Activated CD8-positive, alpha-beta T cell treated with anti-CD3 and anti-CD28 coated beads for 36 hours (primary cell): ENCODE measurements around the gene GNB5. TPM values are rescaled to one million over a fixed set of nuclear protein-coding genes. Genes with fewer than 3 reads are reported as not detected.

ENCODE experiments used
- ATAC-seq: fragments of 200-7000 bp; cut with Tn5 transposase; one replicate; pipeline ENCODE4 v1.10.0; 2021; ENCODE audit warnings: mild to moderate bottlenecking, moderate library complexity
- CTCF ChIA-PET: fragments of 350-600 bp; sonication (Branson Sonifier 250); formaldehyde crosslinking; loops from one replicate; lab custom pipeline; 2021; ENCODE audit warnings: antibody characterized with exemption; lab: Charles Lee
- POLR2A ChIA-PET: fragments of 350-600 bp; sonication (Branson Sonifier 250); formaldehyde crosslinking; loops from one replicate; lab custom pipeline; 2021; ENCODE audit warnings: antibody characterized with exemption; lab: Charles Lee
- DNase-seq: peaks from one replicate; pipeline ENCODE4 v3.0.0-alpha.2; 2020
- H3K27ac Mint-ChIP-seq: one replicate; pipeline ENCODE4 v1.8.0; 2021; ENCODE audit warnings: mild to moderate bottlenecking, mixed read lengths
- H3K27me3 Mint-ChIP-seq: one replicate; pipeline ENCODE4 v1.8.0; 2021; ENCODE audit warnings: mixed read lengths
- H3K36me3 Mint-ChIP-seq: one replicate; pipeline ENCODE4 v1.8.0; 2021; ENCODE audit warnings: low read depth, mixed read lengths
- H3K4me1 Mint-ChIP-seq: one replicate; pipeline ENCODE4 v1.8.0; 2021; ENCODE audit warnings: low read depth, mixed read lengths
- H3K4me3 Mint-ChIP-seq: one replicate; pipeline ENCODE4 v1.8.0; 2021; ENCODE audit warnings: mild to moderate bottlenecking, moderate library complexity, mixed read lengths
- H3K9me3 Mint-ChIP-seq: one replicate; pipeline ENCODE4 v1.8.0; 2021; ENCODE audit warnings: mixed read lengths
- intact Hi-C: fragments of 100-400 bp; cut with micrococcal nuclease; formaldehyde crosslinking; loops from one replicate; pipeline ENCODE4 v1.10.0; 2022
- total RNA-seq, 2 experiments: library from RNA; stranded (reverse); gene quantifications; one replicate each; pipeline ENCODE4 v1.2.3, GENCODE V29; 2021
- TF ChIP-seq, protein P1 (sequence below): fragments of 200-600 bp; IDR thresholded peaks from one replicate; pipeline ENCODE4 v1.8.0; 2022; ENCODE audit warnings: antibody characterized with exemption, mild to moderate bottlenecking

GNB5 gene
- total RNA-seq, 2 experiments from 2014 or later: 16.8 to 17.5 TPM

DNA sequence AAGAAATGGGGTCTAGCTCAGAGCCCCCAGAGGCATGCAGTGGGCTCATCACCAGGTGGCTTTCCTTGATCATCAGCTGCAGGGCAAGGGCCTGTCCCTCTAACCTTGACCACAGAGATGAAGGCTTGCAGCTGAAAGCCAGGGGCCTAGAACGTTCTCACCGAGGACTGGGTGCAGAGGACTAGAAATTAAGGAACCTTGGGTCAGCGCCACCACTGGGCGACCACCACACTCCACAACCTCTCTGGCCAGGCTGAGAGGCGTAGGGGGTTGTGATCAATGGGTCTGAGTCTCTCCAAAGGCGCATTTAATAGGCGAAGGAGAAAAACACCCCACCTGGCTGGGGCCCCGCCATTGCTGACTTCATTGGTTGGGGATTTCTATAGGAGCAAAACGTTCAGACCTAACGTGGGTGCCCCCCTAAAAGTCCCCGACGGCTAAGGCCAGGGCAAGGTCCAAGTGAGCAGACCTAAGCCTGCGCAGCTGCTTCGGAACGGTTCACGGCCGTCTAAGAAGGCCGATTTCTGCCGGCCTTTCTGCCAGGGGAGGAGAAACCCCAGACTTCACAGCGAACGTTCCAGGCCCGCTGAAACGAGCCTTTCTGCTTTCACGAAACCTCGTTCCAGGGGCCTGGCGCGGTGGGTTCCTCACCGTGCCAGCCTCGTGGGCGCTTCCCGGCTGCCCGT lies 79.5 kb downstream of the GNB5 start:
- H3K4me3 Mint-ChIP-seq: no peak overlapping the region
- TF ChIP-seq, protein P1, sequence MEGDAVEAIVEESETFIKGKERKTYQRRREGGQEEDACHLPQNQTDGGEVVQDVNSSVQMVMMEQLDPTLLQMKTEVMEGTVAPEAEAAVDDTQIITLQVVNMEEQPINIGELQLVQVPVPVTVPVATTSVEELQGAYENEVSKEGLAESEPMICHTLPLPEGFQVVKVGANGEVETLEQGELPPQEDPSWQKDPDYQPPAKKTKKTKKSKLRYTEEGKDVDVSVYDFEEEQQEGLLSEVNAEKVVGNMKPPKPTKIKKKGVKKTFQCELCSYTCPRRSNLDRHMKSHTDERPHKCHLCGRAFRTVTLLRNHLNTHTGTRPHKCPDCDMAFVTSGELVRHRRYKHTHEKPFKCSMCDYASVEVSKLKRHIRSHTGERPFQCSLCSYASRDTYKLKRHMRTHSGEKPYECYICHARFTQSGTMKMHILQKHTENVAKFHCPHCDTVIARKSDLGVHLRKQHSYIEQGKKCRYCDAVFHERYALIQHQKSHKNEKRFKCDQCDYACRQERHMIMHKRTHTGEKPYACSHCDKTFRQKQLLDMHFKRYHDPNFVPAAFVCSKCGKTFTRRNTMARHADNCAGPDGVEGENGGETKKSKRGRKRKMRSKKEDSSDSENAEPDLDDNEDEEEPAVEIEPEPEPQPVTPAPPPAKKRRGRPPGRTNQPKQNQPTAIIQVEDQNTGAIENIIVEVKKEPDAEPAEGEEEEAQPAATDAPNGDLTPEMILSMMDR: no peak
- DNase-seq (no peak), ATAC-seq (no peak)
- H3K27ac Mint-ChIP-seq: no peak overlapping the region
- peaks cover 29% of the 10 kb centered on the region for H3K27me3 Mint-ChIP-seq
- CTCF ChIA-PET: interaction anchor here (0.7 to 1.4 kb wide), 7 partner anchors 28 to 223 kb away, joined by 3 to 5 read pairs (median 3); no protein-coding TSS in a partner anchor
- peaks cover 7% of the 10 kb centered on the region for H3K4me1 Mint-ChIP-seq
- intact Hi-C loops: no loop called here
- H3K36me3 Mint-ChIP-seq: no peaks in the 10 kb centered on the region
- POLR2A ChIA-PET: interaction anchor here (1.1 kb wide), 1 partner anchor 28 kb away, joined by 3 read pairs; no protein-coding TSS in a partner anchor
- H3K9me3 Mint-ChIP-seq: no peaks in the 10 kb centered on the region

GRCh38 chr15:52109559-52110451 lies 81.4 kb downstream of the GNB5 start:
- no peaks in the 10 kb centered on the region for H3K9me3 Mint-ChIP-seq
- H3K36me3 Mint-ChIP-seq: no peaks in the 10 kb centered on the region
- peaks cover 29% of the 10 kb centered on the region for H3K27me3 Mint-ChIP-seq
- H3K4me1 Mint-ChIP-seq: no peaks in the 10 kb centered on the region
- ChIA-PET POLR2A (interaction anchor here (0.6 kb wide), 1 partner anchor 90 kb away, joined by 3 read pairs; no protein-coding TSS in a partner anchor), CTCF (interaction anchor here (0.9 to 1.4 kb wide), 3 partner anchors 12 to 221 kb away, joined by 3 to 5 read pairs (median 3); no protein-coding TSS in a partner anchor)
- H3K4me3 Mint-ChIP-seq: no peak overlapping the region
- intact Hi-C loops: no loop called here
- H3K27ac Mint-ChIP-seq: no peak overlapping the region
- ATAC-seq (no peak), DNase-seq (no peak)
- TF ChIP-seq, protein P1: no peak

DNA sequence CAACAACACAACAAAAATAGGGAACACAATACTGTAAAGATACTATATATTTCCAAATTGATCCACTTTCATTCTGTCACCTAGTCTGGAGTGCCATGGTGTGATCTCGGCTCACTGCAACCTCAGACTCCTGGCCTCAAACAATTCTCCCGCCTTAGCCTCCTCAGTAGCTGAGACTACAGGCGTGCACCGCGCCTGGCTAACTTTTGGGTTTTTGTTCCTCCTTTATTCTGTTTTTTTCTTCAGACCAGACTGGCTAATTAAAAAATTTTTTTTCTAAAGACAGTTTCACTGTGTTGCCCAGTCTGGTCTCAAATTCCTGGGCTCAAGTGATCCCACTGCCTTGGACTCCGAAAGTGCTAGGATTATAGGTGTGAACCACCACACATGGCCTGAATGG lies 84.0 kb downstream of the GNB5 start:
- Mint-ChIP-seq H3K36me3 (no peaks in the 10 kb centered on the region), H3K4me3 (no peak overlapping the region), H3K9me3 (no peaks in the 10 kb centered on the region), H3K27ac (no peak overlapping the region), H3K4me1 (no peaks in the 10 kb centered on the region), H3K27me3 (peaks cover 27% of the 10 kb centered on the region)
- DNase-seq (no peak), ATAC-seq (no peak)
- intact Hi-C loops: no loop called here
- TF ChIP-seq, protein P1: no peak
- POLR2A ChIA-PET: interaction anchor here (0.7 kb wide), 1 partner anchor 136 kb away, joined by 3 read pairs; the partner anchor contains the start of gene LEO1
- CTCF ChIA-PET: interaction anchor here (1.0 kb wide), 1 partner anchor 30 kb away, joined by 3 read pairs; no protein-coding TSS in a partner anchor

GRCh38 chr15:52106641-52107040 lies 84.6 kb downstream of the GNB5 start:
- Mint-ChIP-seq H3K27ac (no peak overlapping the region), H3K4me1 (no peaks in the 10 kb centered on the region), H3K36me3 (no peaks in the 10 kb centered on the region), H3K27me3 (peaks cover 27% of the 10 kb centered on the region), H3K9me3 (no peaks in the 10 kb centered on the region), H3K4me3 (no peak overlapping the region)
- intact Hi-C loops: no loop called here
- DNase-seq (no peak), ATAC-seq (no peak)
- TF ChIP-seq, protein P1: no peak
- ChIA-PET POLR2A (interaction anchor here (0.7 kb wide), 1 partner anchor 135 kb away, joined by 3 read pairs; the partner anchor contains the start of gene LEO1), CTCF (interaction anchor here (1.0 kb wide), 1 partner anchor 30 kb away, joined by 3 read pairs; no protein-coding TSS in a partner anchor)
